DND-41 (cell line): ENCODE results near the gene SHTN1.

Experiments
- ATAC-seq: fragments of 200-7000 bp; cut with Tn5 transposase; 3 replicates; pipeline ENCODE4 v1.9.1; 2021; ENCODE audit warnings: low read depth; ENCODE audit not compliant: insufficient read depth
- DNase-seq: peaks from one replicate; pipeline ENCODE4 v3.0.0-alpha.2; 2020
- H2AFZ ChIP-seq: 2 replicates; pipeline ENCODE4 v1.6.0; 2012; ENCODE audit warnings: low read depth, low read length
- H3K27ac ChIP-seq: 2 replicates; pipeline ENCODE4 v1.5.1; 2012; ENCODE audit warnings: low read length, inconsistent platforms
- H3K27me3 ChIP-seq: fragments of 200-600 bp; sonication (generic); 2 replicates; pipeline ENCODE4 v1.6.0; 2012; ENCODE audit warnings: low read length, mild to moderate bottlenecking, inconsistent platforms; ENCODE audit not compliant: insufficient read depth, poor library complexity
- H3K36me3 ChIP-seq: 2 replicates; pipeline ENCODE4 v1.5.1; 2012; ENCODE audit warnings: low read length, inconsistent platforms; ENCODE audit not compliant: insufficient read depth
- H3K4me1 ChIP-seq: 2 replicates; pipeline ENCODE4 v1.5.1; 2012; ENCODE audit warnings: mild to moderate bottlenecking, low read length; ENCODE audit not compliant: insufficient read depth
- H3K4me2 ChIP-seq: 2 replicates; pipeline ENCODE4 v1.6.0; 2012; ENCODE audit warnings: mild to moderate bottlenecking, moderate library complexity, low read length, inconsistent platforms; ENCODE audit not compliant: insufficient read depth
- H3K4me3 ChIP-seq, 2 experiments: fragments of 200-600 bp in 1 of 2; shearing (Covaris generic) in 1 of 2; 2 replicates each; pipeline ENCODE4 v1.5.1; 2012 to 2016; ENCODE audit warnings: inconsistent platforms in 2 of 2, low read length in 2 of 2, mild to moderate bottlenecking in 2 of 2, low read depth in 1 of 2, moderate library complexity in 1 of 2
- H3K79me2 ChIP-seq: 2 replicates; pipeline ENCODE4 v1.6.0; 2012; ENCODE audit warnings: low read length, inconsistent platforms; ENCODE audit not compliant: insufficient read depth
- H3K9ac ChIP-seq: 2 replicates; pipeline ENCODE4 v1.6.0; 2012; ENCODE audit warnings: low read depth, mild to moderate bottlenecking, inconsistent platforms, low read length, moderate library complexity
- H3K9me3 ChIP-seq: 2 replicates; pipeline ENCODE4 v1.5.1; 2012; ENCODE audit warnings: low read length, moderate library complexity, mild to moderate bottlenecking, inconsistent platforms; ENCODE audit not compliant: insufficient read depth, severe bottlenecking
- H4K20me1 ChIP-seq: 2 replicates; pipeline ENCODE4 v1.6.0; 2012; ENCODE audit warnings: low read length; ENCODE audit not compliant: insufficient read depth
- EZH2 ChIP-seq: IDR thresholded peaks from 3 replicates; pipeline ENCODE4 v1.6.1; 2012; ENCODE audit warnings: borderline replicate concordance, low read depth, mild to moderate bottlenecking, moderate library complexity, low read length, inconsistent platforms; ENCODE audit not compliant: severe bottlenecking
- TF ChIP-seq, protein P1 (sequence below): IDR thresholded peaks from 2 replicates; pipeline ENCODE4 v1.5.1; 2012; ENCODE audit warnings: borderline replicate concordance, low read length, moderate library complexity, mild to moderate bottlenecking; ENCODE audit not compliant: poor library complexity, severe bottlenecking; ENCODE audit errors: extremely low read depth

Gene SHTN1

DNA sequence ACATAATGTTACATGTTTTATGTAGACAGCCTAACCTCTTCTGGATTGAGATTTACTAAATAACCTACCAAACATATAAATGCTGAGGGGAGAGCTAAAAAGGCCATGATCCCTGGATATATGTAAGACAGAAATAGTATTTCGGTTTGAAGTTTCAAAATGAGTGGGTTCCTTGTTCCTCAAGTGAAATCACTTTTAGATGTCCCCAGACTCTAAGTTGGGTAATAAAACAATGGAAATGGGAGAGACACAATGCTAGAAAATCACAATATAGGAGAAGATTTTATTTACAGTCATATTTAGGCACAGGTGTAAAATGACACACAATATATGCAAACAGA is 56.5 kb downstream of the SHTN1 start:
- Histone ChIP-seq H3K27me3 (no peaks in the 10 kb centered on the region), H3K4me2 (no peak overlapping the region), H3K27ac (no peak overlapping the region), H3K4me3 (no peak overlapping the region), H3K79me2 (no peaks in the 10 kb centered on the region), H3K4me1 (no peaks in the 10 kb centered on the region), H2AFZ (no peak overlapping the region), H4K20me1 (no peaks in the 10 kb centered on the region), H3K36me3 (no peaks in the 10 kb centered on the region), H3K9ac (no peak overlapping the region), H3K9me3 (no peaks in the 10 kb centered on the region)
- ATAC-seq (no peak), DNase-seq (no peak)
- TF ChIP-seq, protein P1, sequence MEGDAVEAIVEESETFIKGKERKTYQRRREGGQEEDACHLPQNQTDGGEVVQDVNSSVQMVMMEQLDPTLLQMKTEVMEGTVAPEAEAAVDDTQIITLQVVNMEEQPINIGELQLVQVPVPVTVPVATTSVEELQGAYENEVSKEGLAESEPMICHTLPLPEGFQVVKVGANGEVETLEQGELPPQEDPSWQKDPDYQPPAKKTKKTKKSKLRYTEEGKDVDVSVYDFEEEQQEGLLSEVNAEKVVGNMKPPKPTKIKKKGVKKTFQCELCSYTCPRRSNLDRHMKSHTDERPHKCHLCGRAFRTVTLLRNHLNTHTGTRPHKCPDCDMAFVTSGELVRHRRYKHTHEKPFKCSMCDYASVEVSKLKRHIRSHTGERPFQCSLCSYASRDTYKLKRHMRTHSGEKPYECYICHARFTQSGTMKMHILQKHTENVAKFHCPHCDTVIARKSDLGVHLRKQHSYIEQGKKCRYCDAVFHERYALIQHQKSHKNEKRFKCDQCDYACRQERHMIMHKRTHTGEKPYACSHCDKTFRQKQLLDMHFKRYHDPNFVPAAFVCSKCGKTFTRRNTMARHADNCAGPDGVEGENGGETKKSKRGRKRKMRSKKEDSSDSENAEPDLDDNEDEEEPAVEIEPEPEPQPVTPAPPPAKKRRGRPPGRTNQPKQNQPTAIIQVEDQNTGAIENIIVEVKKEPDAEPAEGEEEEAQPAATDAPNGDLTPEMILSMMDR: no peak

DNA sequence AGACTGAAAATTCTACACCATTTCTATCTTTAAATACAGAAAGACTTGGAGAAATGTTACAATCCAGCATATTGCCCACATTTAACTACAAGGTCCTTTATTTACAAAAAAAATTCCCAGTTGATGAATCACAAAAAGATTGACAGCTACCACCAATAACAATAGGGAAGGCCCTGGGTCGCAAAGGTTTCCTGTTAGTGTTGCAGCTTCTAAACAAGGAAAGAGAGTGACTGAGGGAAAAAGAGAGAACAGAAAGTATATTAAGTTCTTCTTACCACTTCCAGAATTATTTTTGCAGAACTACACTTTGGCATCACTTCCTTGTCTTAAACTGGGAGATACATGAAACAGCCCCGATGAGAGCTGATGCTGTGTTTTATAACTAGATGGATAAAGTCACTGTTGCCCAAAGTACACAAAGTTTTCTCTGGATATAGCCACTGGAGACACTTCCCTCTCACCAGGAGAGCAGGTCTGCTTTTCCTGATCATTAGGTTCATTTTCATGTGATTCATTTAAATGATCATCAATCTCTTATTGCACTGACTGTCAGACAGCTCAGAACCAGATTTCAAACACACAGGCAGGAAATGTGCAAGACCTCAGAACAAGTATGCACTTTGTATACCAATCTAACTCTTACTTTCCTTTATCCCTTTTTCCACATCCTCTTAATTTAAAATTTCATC is 57.0 kb downstream of the SHTN1 start:
- H3K79me2 ChIP-seq: no peaks in the 10 kb centered on the region
- H3K9me3 ChIP-seq: no peaks in the 10 kb centered on the region
- no peaks in the 10 kb centered on the region for H3K36me3 ChIP-seq
- TF ChIP-seq, protein P1: no peak
- no peak for TF ChIP-seq EZH2
- ATAC-seq (no peak), DNase-seq (no peak)
- no peaks in the 10 kb centered on the region for H3K4me1 ChIP-seq
- H4K20me1 ChIP-seq: no peaks in the 10 kb centered on the region
- no peak overlapping the region for H3K4me2 ChIP-seq
- no peak overlapping the region for H3K9ac ChIP-seq
- H2AFZ ChIP-seq: no peak overlapping the region
- no peak overlapping the region for H3K27ac ChIP-seq
- H3K27me3 ChIP-seq: no peaks in the 10 kb centered on the region
- H3K4me3 ChIP-seq: no peak overlapping the region

DNA sequence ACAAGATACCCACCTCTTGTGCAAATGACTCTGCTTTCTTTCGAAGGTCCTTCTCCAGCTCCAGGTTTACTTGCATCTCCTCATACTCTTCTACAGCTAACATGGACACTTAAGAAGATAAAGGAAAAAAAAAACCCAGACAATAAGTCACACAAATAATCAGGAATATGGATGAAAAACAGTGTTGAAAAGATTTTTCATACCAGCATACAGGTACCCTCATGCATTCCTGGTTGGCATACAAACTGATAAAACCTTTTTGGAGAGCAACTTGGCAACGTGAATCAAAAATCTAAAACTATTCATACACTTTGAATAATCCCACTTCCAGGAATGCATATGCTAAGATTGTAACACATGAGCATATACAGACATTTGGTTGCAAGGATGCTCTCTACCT is 60.1 kb downstream of the SHTN1 start:
- Histone ChIP-seq H3K4me3 (no peak overlapping the region), H4K20me1 (no peaks in the 10 kb centered on the region), H3K27ac (no peak overlapping the region), H2AFZ (no peak overlapping the region), H3K9me3 (no peaks in the 10 kb centered on the region), H3K79me2 (no peaks in the 10 kb centered on the region), H3K36me3 (no peaks in the 10 kb centered on the region), H3K9ac (no peak overlapping the region), H3K27me3 (no peaks in the 10 kb centered on the region), H3K4me1 (no peaks in the 10 kb centered on the region), H3K4me2 (no peak overlapping the region)
- TF ChIP-seq, protein P1: no peak
- no peak for TF ChIP-seq EZH2
- ATAC-seq (no peak), DNase-seq (no peak)

DNA sequence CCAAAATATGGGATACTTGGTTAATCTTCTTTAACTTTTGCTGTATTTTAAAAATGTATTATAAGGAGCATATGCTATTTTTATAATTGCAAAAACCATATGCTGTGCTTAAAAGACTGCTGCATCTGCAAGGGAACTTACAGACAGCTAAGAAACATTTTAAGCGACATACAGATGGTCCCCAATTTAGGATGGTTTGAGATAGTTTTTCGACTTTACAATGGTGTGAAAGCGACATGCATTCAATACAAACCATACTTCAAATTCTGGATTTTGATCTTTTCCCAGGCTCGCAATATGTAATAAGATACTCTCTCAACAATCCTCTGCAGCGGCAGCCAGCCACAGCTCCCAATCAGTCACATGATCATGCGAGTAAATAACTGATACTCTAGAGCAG is 73.2 kb downstream of the SHTN1 start:
- no peaks in the 10 kb centered on the region for H3K79me2 ChIP-seq
- H3K4me3 ChIP-seq: no peak overlapping the region
- H3K4me2 ChIP-seq: no peak overlapping the region
- TF ChIP-seq, protein P1: no peak
- TF ChIP-seq EZH2: no peak
- H3K27ac ChIP-seq: no peak overlapping the region
- DNase-seq: no peak
- ATAC-seq: no peak
- H3K9me3 ChIP-seq: no peaks in the 10 kb centered on the region
- H3K4me1 ChIP-seq: no peaks in the 10 kb centered on the region
- H2AFZ ChIP-seq: no peak overlapping the region
- no peaks in the 10 kb centered on the region for H4K20me1 ChIP-seq
- no peak overlapping the region for H3K9ac ChIP-seq
- H3K27me3 ChIP-seq: no peaks in the 10 kb centered on the region
- H3K36me3 ChIP-seq: no peaks in the 10 kb centered on the region
